NB4 (cell line): Measurements from ENCODE around the gene PCSK6.

ENCODE experiments used
- MYC ChIP-seq: IDR thresholded peaks from 2 replicates; pipeline ENCODE4 v1.6.1; 2011; ENCODE audit warnings: low read depth, low read length
- POLR2A ChIP-seq: IDR thresholded peaks from 2 replicates; pipeline ENCODE4 v1.6.1; 2011; ENCODE audit warnings: mild to moderate bottlenecking; ENCODE audit not compliant: insufficient read length; ENCODE audit errors: extremely low read depth
- TF ChIP-seq, protein P1 (sequence below): IDR thresholded peaks from one replicate; pipeline ENCODE4 v1.5.1; 2012; ENCODE audit warnings: low read depth, low read length
- TF ChIP-seq, protein P2 (sequence below): IDR thresholded peaks from 2 replicates; pipeline ENCODE4 v1.6.1; 2011; ENCODE audit warnings: low read depth, low read length

DNA sequence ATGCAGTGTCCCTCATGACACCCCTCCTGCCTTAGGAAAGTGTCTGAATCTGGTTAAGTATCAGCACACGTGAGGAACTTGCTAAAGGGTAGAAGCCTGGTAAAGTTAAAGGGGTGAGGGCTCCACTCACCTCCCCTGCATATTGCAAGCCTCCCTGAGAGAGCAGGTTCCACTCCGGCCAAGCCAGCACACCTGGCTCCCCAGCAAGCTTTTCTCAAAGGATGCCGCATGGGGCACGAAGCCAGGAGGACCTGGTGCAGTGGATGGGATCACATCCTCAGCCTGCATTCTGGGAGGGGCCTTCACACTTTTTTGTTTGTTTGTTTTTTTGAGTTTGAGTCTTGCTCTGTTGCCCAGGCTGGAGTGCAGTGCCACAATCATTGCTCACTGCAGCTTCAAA lies 79.9 kb downstream of the PCSK6 start:
- TF ChIP-seq, protein P1, sequence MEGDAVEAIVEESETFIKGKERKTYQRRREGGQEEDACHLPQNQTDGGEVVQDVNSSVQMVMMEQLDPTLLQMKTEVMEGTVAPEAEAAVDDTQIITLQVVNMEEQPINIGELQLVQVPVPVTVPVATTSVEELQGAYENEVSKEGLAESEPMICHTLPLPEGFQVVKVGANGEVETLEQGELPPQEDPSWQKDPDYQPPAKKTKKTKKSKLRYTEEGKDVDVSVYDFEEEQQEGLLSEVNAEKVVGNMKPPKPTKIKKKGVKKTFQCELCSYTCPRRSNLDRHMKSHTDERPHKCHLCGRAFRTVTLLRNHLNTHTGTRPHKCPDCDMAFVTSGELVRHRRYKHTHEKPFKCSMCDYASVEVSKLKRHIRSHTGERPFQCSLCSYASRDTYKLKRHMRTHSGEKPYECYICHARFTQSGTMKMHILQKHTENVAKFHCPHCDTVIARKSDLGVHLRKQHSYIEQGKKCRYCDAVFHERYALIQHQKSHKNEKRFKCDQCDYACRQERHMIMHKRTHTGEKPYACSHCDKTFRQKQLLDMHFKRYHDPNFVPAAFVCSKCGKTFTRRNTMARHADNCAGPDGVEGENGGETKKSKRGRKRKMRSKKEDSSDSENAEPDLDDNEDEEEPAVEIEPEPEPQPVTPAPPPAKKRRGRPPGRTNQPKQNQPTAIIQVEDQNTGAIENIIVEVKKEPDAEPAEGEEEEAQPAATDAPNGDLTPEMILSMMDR = no peak
- TF ChIP-seq, protein P2, sequence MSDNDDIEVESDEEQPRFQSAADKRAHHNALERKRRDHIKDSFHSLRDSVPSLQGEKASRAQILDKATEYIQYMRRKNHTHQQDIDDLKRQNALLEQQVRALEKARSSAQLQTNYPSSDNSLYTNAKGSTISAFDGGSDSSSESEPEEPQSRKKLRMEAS = no peak
- TF ChIP-seq POLR2A (no peak), MYC (no peak)
